ENCODE results near the gene TSPAN18. TPM values are rescaled to one million over a fixed set of nuclear protein-coding genes. Genes with fewer than 3 reads are reported as not detected.

The TSPAN18 gene
- total RNA-seq, 4 donors from 2014 or later = 6.7 to 13.1 (median 7.9) TPM

DNA sequence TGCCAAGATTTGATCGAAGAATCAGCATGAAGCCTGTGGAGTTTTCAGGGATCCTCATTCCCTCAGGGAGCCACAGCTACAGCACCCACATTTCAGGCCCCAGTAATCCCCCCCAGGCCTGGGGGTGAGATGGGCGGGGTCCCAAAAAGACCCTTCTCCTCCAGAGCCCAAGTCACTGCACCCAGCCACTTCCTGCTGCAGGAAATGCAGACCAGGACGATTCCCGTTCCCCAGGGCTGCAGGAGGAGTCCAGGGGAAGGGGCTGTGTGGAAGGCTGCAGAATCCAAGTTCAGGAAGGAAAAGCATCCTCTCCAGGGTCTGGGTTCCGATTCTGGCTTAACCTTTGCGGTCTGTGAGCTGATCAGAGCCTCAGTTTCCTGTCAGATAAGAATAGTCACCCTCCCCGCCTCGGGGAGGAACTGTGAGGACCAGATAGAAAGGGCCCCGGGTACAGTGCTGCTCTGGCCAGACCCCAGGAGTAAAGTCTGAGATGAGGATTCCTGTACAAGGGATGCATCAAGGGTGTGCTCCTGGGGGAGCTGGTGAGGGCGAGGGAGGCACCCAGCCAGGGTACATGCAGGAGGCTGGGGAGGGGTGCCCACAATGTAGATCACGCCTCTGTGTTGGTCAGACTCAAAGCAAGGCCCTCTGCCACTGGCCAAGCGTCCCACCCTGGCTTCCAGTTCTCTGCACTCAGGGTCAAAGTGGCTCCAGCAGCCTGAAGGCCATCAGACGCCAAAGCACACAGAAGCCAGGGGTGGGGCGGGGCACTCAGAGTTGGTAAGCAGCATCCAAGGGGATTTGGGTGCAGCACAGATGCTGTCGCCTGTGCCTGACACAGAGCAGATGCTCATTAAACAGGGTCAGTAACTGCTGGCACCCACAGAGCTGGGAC lies 254.0 kb downstream of the TSPAN18 start:
- Histone ChIP-seq H3K4me1 (peaks cover 0 to 36% (median 11%) of the 10 kb centered on the region in 4 donors), H3K27ac (no peak overlapping the region), H3K9me3 (no peaks in the 10 kb centered on the region), H3K4me3 (no peak overlapping the region), H3K36me3 (no peaks in the 10 kb centered on the region), H3K27me3 (no peaks in the 10 kb centered on the region)
- TF ChIP-seq CTCF (IDR thresholded peaks at IDR 0.05) = no peak
- TF ChIP-seq POLR2A (IDR thresholded peaks at IDR 0.05) = no peak
- TF ChIP-seq EP300 (IDR thresholded peaks at IDR 0.05) = no peak
- 72 to 78% methylated on average over 14 to 15 of the region's 15 CpGs for WGBS, 2 donors
- DNase-seq (ENCODE audit: low spot score in 2 of 2) = no peak

Other genes starting within 250 kb of the TSPAN18 start
- gene CD82, start 161.3 kb upstream of the TSPAN18 start, total RNA-seq = 10 to 100 TPM; 27.9 to 49.4 (median 43.4) TPM
- gene TP53I11, start 223.9 kb downstream of the TSPAN18 start, total RNA-seq = 100 to 1,000 TPM in 1 of 4 donors, 10 to 100 TPM in 3; 50.7 to 133 (median 60.6) TPM

Data from tibial nerve (tissue), 4 donors.